Measurements from ENCODE around the gene MARCHF3.
"Not testable (repeated sequence)": the region's sequence is repeated elsewhere in the genome, so short reads cannot be mapped to it uniquely, and the experiment has no call there.

MARCHF3 gene

GRCh38 chr5:126899476-126899875 is 130.9 kb downstream of the MARCHF3 start:
- Histone ChIP-seq H3K9ac (ENCODE audit: low read length) (no peak overlapping the region), H2AFZ (ENCODE audit: low read length) (no peak overlapping the region), H3K9me2 (replicated peaks; ENCODE audit: insufficient read depth, low read length) (no peaks in the 10 kb centered on the region), H3K79me2 (ENCODE audit: low read length) (no peaks in the 10 kb centered on the region), H3K4me1 (ENCODE audit: low read length) (no peaks in the 10 kb centered on the region), H3K27ac (ENCODE audit: low read length) (no peak overlapping the region), H3K4me2 (ENCODE audit: low read depth, low read length) (no peak overlapping the region), H3K27me3 (replicated peaks; ENCODE audit: insufficient read depth, low read length) (no peaks in the 10 kb centered on the region), H3K4me3 (ENCODE audit: low read length) (no peak overlapping the region), H4K20me1 (ENCODE audit: insufficient read depth, low read length) (no peaks in the 10 kb centered on the region), H3F3A (ENCODE audit: insufficient read depth, low read length) (no peaks in the 10 kb centered on the region), H3K36me3 (replicated peaks; ENCODE audit: insufficient read depth, low read length) (no peaks in the 10 kb centered on the region), H3K9me3 (replicated peaks; ENCODE audit: insufficient read depth, low read length) (no peaks in the 10 kb centered on the region)
- no peak for DNase-seq
- TF ChIP-seq EZH2 (optimal IDR thresholded peaks at IDR 0.05; ENCODE audit: low read depth, low read length) (no peak), EZH2phosphoT487 (IDR thresholded peaks at IDR 0.05; ENCODE audit: low read length) (no peak), CTCF (IDR thresholded peaks at IDR 0.05; ENCODE audit: low read length) (no peak)

DNA sequence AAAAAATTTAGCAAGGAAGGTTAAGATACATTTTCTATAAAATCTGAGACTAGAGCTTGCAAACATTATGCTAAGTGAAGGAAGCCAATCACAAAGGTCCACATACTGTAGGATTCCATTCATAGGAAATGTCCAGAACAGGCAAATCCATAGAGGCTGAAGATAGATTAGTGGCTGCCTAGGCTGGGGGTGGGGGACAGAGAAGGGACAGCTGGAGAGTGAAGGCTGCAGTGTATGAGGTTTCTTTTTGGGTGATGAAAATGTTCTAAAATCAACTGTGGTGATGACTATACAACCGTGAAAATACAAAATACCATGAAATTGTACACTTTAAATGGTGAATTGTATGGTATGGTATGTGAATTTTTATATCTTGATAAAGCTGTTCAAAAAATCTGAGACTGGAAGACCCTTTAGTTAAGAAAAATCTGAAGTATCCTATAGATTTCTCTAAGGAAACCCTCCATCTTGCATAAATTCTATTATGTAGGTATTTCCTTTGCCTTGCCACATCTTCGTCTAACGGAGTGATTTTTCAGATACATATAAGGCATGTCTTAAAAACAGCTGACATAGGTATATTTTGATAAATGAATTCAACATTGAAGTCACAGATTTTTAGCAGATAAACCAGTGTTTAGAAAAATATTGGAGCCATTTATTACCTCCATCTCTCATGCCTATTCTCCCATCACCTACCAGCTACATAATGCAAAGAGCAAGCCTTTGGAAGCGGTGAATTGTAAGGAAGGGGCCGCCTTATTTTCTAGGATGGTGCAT is 132.3 kb downstream of the MARCHF3 start:
- no peak overlapping the region for H3K9ac ChIP-seq (ENCODE audit: low read length)
- TF ChIP-seq EZH2phosphoT487 (IDR thresholded peaks at IDR 0.05; ENCODE audit: low read length) = no peak
- no peak for TF ChIP-seq EZH2 (optimal IDR thresholded peaks at IDR 0.05; ENCODE audit: low read depth, low read length)
- no peak for TF ChIP-seq CTCF (IDR thresholded peaks at IDR 0.05; ENCODE audit: low read length)
- no peak overlapping the region for H3K4me2 ChIP-seq (ENCODE audit: low read depth, low read length)
- no peaks in the 10 kb centered on the region for H3K27me3 ChIP-seq (replicated peaks; ENCODE audit: insufficient read depth, low read length)
- no peaks in the 10 kb centered on the region for H3K4me1 ChIP-seq (ENCODE audit: low read length)
- H3F3A ChIP-seq (ENCODE audit: insufficient read depth, low read length) = no peaks in the 10 kb centered on the region
- H3K27ac ChIP-seq (ENCODE audit: low read length) = no peak overlapping the region
- no peaks in the 10 kb centered on the region for H3K9me2 ChIP-seq (replicated peaks; ENCODE audit: insufficient read depth, low read length)
- no peaks in the 10 kb centered on the region for H3K79me2 ChIP-seq (ENCODE audit: low read length)
- H2AFZ ChIP-seq (ENCODE audit: low read length) = no peak overlapping the region
- no peaks in the 10 kb centered on the region for H3K9me3 ChIP-seq (replicated peaks; ENCODE audit: insufficient read depth, low read length)
- H3K4me3 ChIP-seq (ENCODE audit: low read length) = no peak overlapping the region
- H4K20me1 ChIP-seq (ENCODE audit: insufficient read depth, low read length) = no peaks in the 10 kb centered on the region
- no peaks in the 10 kb centered on the region for H3K36me3 ChIP-seq (replicated peaks; ENCODE audit: insufficient read depth, low read length)
- no peak for DNase-seq

GRCh38 chr5:126896170-126896702 is 134.1 kb downstream of the MARCHF3 start:
- no peaks in the 10 kb centered on the region for H3K9me2 ChIP-seq (replicated peaks; ENCODE audit: insufficient read depth, low read length)
- no peak overlapping the region for H3K9ac ChIP-seq (ENCODE audit: low read length)
- no peak overlapping the region for H2AFZ ChIP-seq (ENCODE audit: low read length)
- H3K27ac ChIP-seq (ENCODE audit: low read length) = no peak overlapping the region
- no peaks in the 10 kb centered on the region for H3K36me3 ChIP-seq (replicated peaks; ENCODE audit: insufficient read depth, low read length)
- TF ChIP-seq EZH2phosphoT487 (IDR thresholded peaks at IDR 0.05; ENCODE audit: low read length) (no peak), CTCF (IDR thresholded peaks at IDR 0.05; ENCODE audit: low read length) (no peak), EZH2 (optimal IDR thresholded peaks at IDR 0.05; ENCODE audit: low read depth, low read length) (no peak)
- no peaks in the 10 kb centered on the region for H3K27me3 ChIP-seq (replicated peaks; ENCODE audit: insufficient read depth, low read length)
- DNase-seq = no peak
- no peak overlapping the region for H3K4me2 ChIP-seq (ENCODE audit: low read depth, low read length)
- H3K9me3 ChIP-seq (replicated peaks; ENCODE audit: insufficient read depth, low read length) = no peaks in the 10 kb centered on the region
- H3K4me3 ChIP-seq (ENCODE audit: low read length) = no peak overlapping the region
- H4K20me1 ChIP-seq (ENCODE audit: insufficient read depth, low read length) = no peaks in the 10 kb centered on the region
- no peaks in the 10 kb centered on the region for H3K79me2 ChIP-seq (ENCODE audit: low read length)
- H3K4me1 ChIP-seq (ENCODE audit: low read length) = no peaks in the 10 kb centered on the region
- no peaks in the 10 kb centered on the region for H3F3A ChIP-seq (ENCODE audit: insufficient read depth, low read length)

DNA sequence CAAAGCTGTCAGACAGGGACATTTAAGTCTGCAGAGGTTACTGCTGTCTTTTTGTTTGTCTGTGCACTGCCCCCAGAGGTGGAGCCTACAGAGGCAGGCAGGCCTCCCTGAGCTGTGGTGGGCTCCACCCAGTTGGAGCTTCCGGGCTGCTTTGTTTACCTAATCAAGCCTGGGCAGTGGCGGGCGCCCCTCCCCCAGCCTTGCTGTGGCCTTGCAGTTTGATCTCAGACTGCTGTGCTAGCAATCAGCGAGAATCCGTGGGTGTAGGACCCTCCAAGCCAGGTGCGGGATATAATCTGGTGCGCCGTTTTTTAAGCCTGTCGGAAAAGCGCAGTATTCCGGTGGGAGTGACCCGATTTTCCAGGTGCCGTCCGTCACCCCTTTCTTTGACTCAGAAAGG is 134.6 kb downstream of the MARCHF3 start:
- H3K27ac ChIP-seq (ENCODE audit: low read length); H3K4me1 ChIP-seq (ENCODE audit: low read length); H3K4me2 ChIP-seq (ENCODE audit: low read depth, low read length): not testable (repeated sequence)

DNA sequence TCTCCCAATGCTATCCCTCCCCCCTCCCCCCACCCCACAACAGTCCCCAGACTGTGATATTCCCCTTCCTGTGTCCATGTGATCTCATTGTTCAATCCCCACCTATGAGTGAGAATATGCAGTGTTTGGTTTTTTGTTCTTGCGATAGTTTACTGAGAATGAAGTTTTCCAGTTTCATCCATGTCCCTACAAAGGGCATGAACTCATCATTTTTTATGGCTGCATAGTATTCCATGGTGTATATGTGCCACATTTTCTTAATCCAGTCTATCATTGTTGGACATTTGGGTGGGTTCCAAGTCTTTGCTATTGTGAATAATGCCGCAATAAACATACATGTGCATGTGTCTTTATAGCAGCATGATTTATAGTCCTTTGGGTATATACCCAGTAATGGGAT is 139.9 kb downstream of the MARCHF3 start:
- H3K9me3 ChIP-seq (replicated peaks; ENCODE audit: insufficient read depth, low read length); DNase-seq; H3K9me2 ChIP-seq (replicated peaks; ENCODE audit: insufficient read depth, low read length); H3K79me2 ChIP-seq (ENCODE audit: low read length); H3K4me2 ChIP-seq (ENCODE audit: low read depth, low read length); H3K27ac ChIP-seq (ENCODE audit: low read length); H3K9ac ChIP-seq (ENCODE audit: low read length); H3F3A ChIP-seq (ENCODE audit: insufficient read depth, low read length); H3K36me3 ChIP-seq (replicated peaks; ENCODE audit: insufficient read depth, low read length); H3K4me3 ChIP-seq (ENCODE audit: low read length); H2AFZ ChIP-seq (ENCODE audit: low read length); H3K4me1 ChIP-seq (ENCODE audit: low read length); H4K20me1 ChIP-seq (ENCODE audit: insufficient read depth, low read length); H3K27me3 ChIP-seq (replicated peaks; ENCODE audit: insufficient read depth, low read length): not testable (repeated sequence)

More for the DNA sequence above, 134.6 kb downstream of the MARCHF3 start:
- DNase-seq; H3K79me2 ChIP-seq (ENCODE audit: low read length); H3K4me3 ChIP-seq (ENCODE audit: low read length); H3K27me3 ChIP-seq (replicated peaks; ENCODE audit: insufficient read depth, low read length); H4K20me1 ChIP-seq (ENCODE audit: insufficient read depth, low read length); H3F3A ChIP-seq (ENCODE audit: insufficient read depth, low read length); H3K36me3 ChIP-seq (replicated peaks; ENCODE audit: insufficient read depth, low read length); H2AFZ ChIP-seq (ENCODE audit: low read length); H3K9me2 ChIP-seq (replicated peaks; ENCODE audit: insufficient read depth, low read length); H3K9me3 ChIP-seq (replicated peaks; ENCODE audit: insufficient read depth, low read length); H3K9ac ChIP-seq (ENCODE audit: low read length): not testable (repeated sequence)

All from MM.1S (cell line).